H1 (cell line): ENCODE data around the gene AGT. TPM values are rescaled to one million over a fixed set of nuclear protein-coding genes. Genes with fewer than 3 reads are reported as not detected.

ENCODE experiments used
- CTCF ChIA-PET: fragments of 300-600 bp; sonication (Branson Sonifier 250); formaldehyde crosslinking; loops from one replicate; lab custom pipeline; 2021; ENCODE audit not compliant: partially characterized antibody; lab: Charles Lee
- POLR2A ChIA-PET: fragments of 300-600 bp; sonication (Branson Sonifier 250); formaldehyde crosslinking; loops from one replicate; lab custom pipeline; 2021; ENCODE audit warnings: inconsistent platforms; ENCODE audit not compliant: partially characterized antibody; lab: Charles Lee
- DNase-seq, 2 experiments: peaks; one replicate each; pipeline versions ENCODE4 v3.0.0 to v3.0.0-alpha.2; 2010 to 2022; ENCODE audit warnings: low spot score in 2 of 2, low read depth in 1 of 2, mixed read lengths in 1 of 2
- FAIRE-seq: peaks from 2 replicates; lab custom pipeline; 2011; peaks lifted over from hg19 to GRCh38; lab: Jason Lieb, UNC
- H2AFZ ChIP-seq: 2 replicates; pipeline ENCODE4 v1.8.1; 2012; ENCODE audit warnings: low read length, inconsistent platforms
- H2AK5ac ChIP-seq: 2 replicates; pipeline ENCODE4 v1.6.1; 2013; ENCODE audit warnings: low read depth, low read length
- H2BK120ac ChIP-seq: replicated peaks from 2 replicates; pipeline ENCODE3; 2013; ENCODE audit warnings: low read depth, low read length, inconsistent platforms
- H2BK12ac ChIP-seq: 2 replicates; pipeline ENCODE4 v1.6.1; 2013; ENCODE audit warnings: low read depth, low read length
- H2BK15ac ChIP-seq: 2 replicates; pipeline ENCODE4 v1.6.1; 2013; ENCODE audit warnings: low read length
- H2BK20ac ChIP-seq: 2 replicates; pipeline ENCODE4 v1.6.1; 2013; ENCODE audit warnings: low read length
- H2BK5ac ChIP-seq: 2 replicates; pipeline ENCODE4 v1.6.1; 2013; ENCODE audit warnings: low read depth, low read length
- H3K14ac ChIP-seq: 2 replicates; pipeline ENCODE4 v1.6.1; 2013; ENCODE audit warnings: inconsistent platforms; ENCODE audit not compliant: insufficient read length
- H3K18ac ChIP-seq: 2 replicates; pipeline ENCODE4 v1.6.1; 2013; ENCODE audit warnings: low read length; ENCODE audit errors: extremely low read depth
- H3K23ac ChIP-seq: 2 replicates; pipeline ENCODE4 v1.6.1; 2013; ENCODE audit warnings: inconsistent platforms; ENCODE audit not compliant: insufficient read length
- H3K23me2 ChIP-seq: 2 replicates; pipeline ENCODE4 v1.6.1; 2013; ENCODE audit warnings: low read depth, low read length
- H3K27ac ChIP-seq: 2 replicates; pipeline ENCODE4 v1.6.1; 2011; ENCODE audit warnings: low read depth, low read length, inconsistent platforms
- H3K27me3 ChIP-seq, 4 experiments: replicated peaks in 1 of 4; 1 replicate in 1 of 4; 2 replicates in 3 of 4; pipeline versions ENCODE4 v1.6.1 to v1.8.1; 2011 to 2013; ENCODE audit warnings: low read length in 3 of 4, mild to moderate bottlenecking in 3 of 4, inconsistent platforms in 2 of 4, mixed read lengths in 2 of 4, moderate library complexity in 1 of 4; ENCODE audit not compliant: control insufficient read depth in 3 of 4, insufficient read depth in 3 of 4; ENCODE audit errors: extremely low read depth in 1 of 4
- H3K36me3 ChIP-seq, 4 experiments: 2 replicates each; pipeline versions ENCODE4 v1.6.1 to v1.8.1; 2011 to 2013; ENCODE audit warnings: mild to moderate bottlenecking in 4 of 4, low read length in 3 of 4, moderate library complexity in 2 of 4, control low read depth in 1 of 4, inconsistent platforms in 1 of 4; ENCODE audit not compliant: insufficient read depth in 4 of 4, control insufficient read depth in 2 of 4
- H3K4ac ChIP-seq: replicated peaks from 2 replicates; pipeline ENCODE3; 2013; ENCODE audit warnings: low read length, low read depth, mixed read lengths, inconsistent platforms; ENCODE audit not compliant: insufficient read length
- H3K4me1 ChIP-seq, 4 experiments: replicated peaks in 1 of 4; 1 replicate in 1 of 4; 2 replicates in 3 of 4; pipeline versions ENCODE4 v1.6.1 to v1.8.1; 2011 to 2013; ENCODE audit warnings: low read length in 3 of 4, inconsistent platforms in 2 of 4, mixed read lengths in 1 of 4; ENCODE audit not compliant: insufficient read depth in 4 of 4, control insufficient read depth in 3 of 4
- H3K4me2 ChIP-seq, 2 experiments: 2 replicates each; pipeline versions ENCODE4 v1.6.1 to v1.8.1; 2011 to 2013; ENCODE audit warnings: low read depth in 2 of 2, low read length in 2 of 2, control low read depth in 1 of 2, inconsistent platforms in 1 of 2, mild to moderate bottlenecking in 1 of 2; ENCODE audit not compliant: insufficient read depth in 1 of 2
- H3K4me3 ChIP-seq, 4 experiments: fragments of 200-600, 300-600 bp in 1 of 4; sonication (generic), shearing (Covaris generic), sonication (Bioruptor Twin) in 1 of 4; 2 replicates each; pipeline versions ENCODE4 v1.5.1 to v1.8.1; 2011 to 2016; ENCODE audit warnings: low read length in 4 of 4, low read depth in 3 of 4, control low read depth in 2 of 4, inconsistent platforms in 2 of 4, mild to moderate bottlenecking in 2 of 4, mixed read lengths in 1 of 4, moderate library complexity in 1 of 4; ENCODE audit not compliant: insufficient read depth in 2 of 4; ENCODE audit errors: extremely low read depth in 1 of 4
- H3K56ac ChIP-seq: replicated peaks from 2 replicates; pipeline ENCODE3; 2013; ENCODE audit warnings: low read depth, mild to moderate bottlenecking, mixed read lengths, low read length, inconsistent platforms; ENCODE audit not compliant: insufficient read length
- H3K79me1 ChIP-seq: 2 replicates; pipeline ENCODE4 v1.6.1; 2013; ENCODE audit warnings: low read depth, low read length, control low read depth
- H3K79me2 ChIP-seq, 2 experiments: 2 replicates each; pipeline versions ENCODE4 v1.6.1 to v1.8.1; 2012 to 2013; ENCODE audit warnings: low read length in 2 of 2, mild to moderate bottlenecking in 2 of 2, inconsistent platforms in 1 of 2; ENCODE audit not compliant: insufficient read depth in 2 of 2, control insufficient read depth in 1 of 2
- H3K9ac ChIP-seq, 4 experiments: replicated peaks in 1 of 4; 1 replicate in 1 of 4; 2 replicates in 3 of 4; pipeline versions ENCODE4 v1.6.1 to v1.8.1; 2011 to 2013; ENCODE audit warnings: low read depth in 3 of 4, low read length in 3 of 4, control low read depth in 2 of 4, mild to moderate bottlenecking in 2 of 4, moderate library complexity in 2 of 4, inconsistent platforms in 1 of 4; ENCODE audit errors: extremely low read depth in 1 of 4
- H3K9me3 ChIP-seq, 2 experiments: 2 replicates each; pipeline versions ENCODE4 v1.6.1 to v1.8.1; 2012 to 2013; ENCODE audit warnings: mild to moderate bottlenecking in 2 of 2, moderate library complexity in 2 of 2, control low read depth in 1 of 2, inconsistent platforms in 1 of 2, low read depth in 1 of 2, low read length in 1 of 2, mixed read lengths in 1 of 2; ENCODE audit not compliant: insufficient read depth in 2 of 2
- H4K20me1 ChIP-seq, 2 experiments: replicated peaks in 1 of 2; 2 replicates each; pipeline versions ENCODE3 to v1.8.1; 2011 to 2013; ENCODE audit warnings: inconsistent platforms in 2 of 2, low read length in 2 of 2, mild to moderate bottlenecking in 1 of 2; ENCODE audit not compliant: insufficient read depth in 2 of 2, control insufficient read depth in 1 of 2
- H4K5ac ChIP-seq: 2 replicates; pipeline ENCODE4 v1.6.1; 2013; ENCODE audit warnings: low read length, low read depth, mixed read lengths, inconsistent platforms; ENCODE audit not compliant: insufficient read length
- H4K8ac ChIP-seq: 2 replicates; pipeline ENCODE4 v1.8.0; 2013; ENCODE audit warnings: mild to moderate bottlenecking, moderate library complexity, low read length, inconsistent platforms; ENCODE audit not compliant: insufficient read depth; ENCODE audit errors: extremely low read depth
- H4K91ac ChIP-seq: replicated peaks from 2 replicates; pipeline ENCODE3; 2013; ENCODE audit warnings: low read length, mixed read lengths, inconsistent platforms; ENCODE audit not compliant: insufficient read length
- KDM1A ChIP-seq: fragments of 200-600, 300-600 bp; sonication (generic); IDR thresholded peaks from 2 replicates; pipeline ENCODE4 v1.7.1; 2016; ENCODE audit warnings: mild to moderate bottlenecking, low read length, borderline replicate concordance
- PHF8 ChIP-seq: fragments of 200-600 bp; sonication (generic); conservative IDR thresholded peaks from 2 replicates; pipeline ENCODE4 v1.7.1; 2012; ENCODE audit warnings: low read depth, mild to moderate bottlenecking, inconsistent platforms, low read length, moderate library complexity
- TBP ChIP-seq: IDR thresholded peaks from 2 replicates; pipeline ENCODE4 v1.6.1; 2011; ENCODE audit warnings: low read depth, low read length, improper control_type of control experiment
- WGBS, 2 experiments: shearing (Covaris generic) in 1 of 2; methylation state at CpG; one replicate each; pipeline versions ENCODE4 v1.1.6 to v1.1.7; 2013 to 2015; ENCODE audit warnings: low lambda C conversion rate in 2 of 2, mixed read lengths in 2 of 2, inconsistent platforms in 1 of 2, low coverage in 1 of 2, missing lambda C conversion rate in 1 of 2; ENCODE audit not compliant: insufficient replicate concordance in 2 of 2, insufficient coverage in 1 of 2, insufficient read length in 1 of 2; ENCODE audit errors: extremely low coverage in 1 of 2, missing lambda C conversion rate in 1 of 2; 5-methylcytosine and 5-hydroxymethylcytosine counted together
- polyA plus RNA-seq, 7 experiments: library from polyadenylated mRNA; depleted of rRNA in 3 of 7; stranded (reverse) in 5 of 7; unstranded in 2 of 7; fragments of >200 nt in 5 of 7; fragments of 200-250 nt in 2 of 7; gene quantifications; 1 replicate in 5 of 7; 2 replicates in 1 of 7; 4 replicates in 1 of 7; pipeline versions ENCODE4 v1.2.1 to v1.2.3, GENCODE V29; 2011 to 2013; ENCODE audit warnings: missing spikeins in 2 of 7, mixed read lengths in 2 of 7
- total RNA-seq: library from RNA; stranded (reverse); fragmentation: NEBNext Ultra II Directional; extraction: Animal tissue kit (Norgen Biotek cat#: 25700); gene quantifications from 2 replicates; pipeline ENCODE4 v1.2.1, GENCODE V29; 2021

The AGT gene
- total and polyA plus RNA-seq, 2 of the 8 experiments (the other 6 are each of a cell fraction or from before 2014, with no cell fraction given): 0.20 TPM; not detected in 1

DNA sequence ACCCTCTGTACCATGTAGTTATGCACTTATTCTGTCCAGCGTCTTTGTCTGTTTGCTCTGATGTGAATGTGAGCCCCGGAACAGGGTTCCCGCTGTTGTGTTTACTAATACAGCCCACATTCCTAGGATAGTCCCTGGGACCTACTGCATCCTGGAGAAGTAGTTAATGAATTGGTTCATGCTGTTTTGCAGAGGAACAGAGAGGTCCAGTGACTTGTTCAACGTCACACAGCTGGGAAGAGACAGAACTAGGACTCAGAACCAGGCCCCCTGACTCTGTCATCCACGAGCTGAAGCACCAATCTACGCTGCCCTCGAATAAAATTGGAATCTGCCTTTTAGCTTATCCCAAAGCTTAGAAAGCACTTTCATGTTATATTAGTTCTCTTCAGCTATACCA lies 784 bp downstream of the AGT start:
- Histone ChIP-seq H3K4ac (no peak overlapping the region), H4K20me1 (no peaks in the 10 kb centered on the region), H4K91ac (no peak overlapping the region), H2BK20ac (no peak overlapping the region), H3K36me3 (no peaks in the 10 kb centered on the region), H3K4me1 (peaks cover 0 to 10% (median 4%) of the 10 kb centered on the region in 4 experiments; a peak in 4 of 7 replicates), H3K4me3 (no peak overlapping the region), H3K23me2 (no peaks in the 10 kb centered on the region), H3K79me2 (no peaks in the 10 kb centered on the region), H3K23ac (no peak overlapping the region), H3K56ac (no peak overlapping the region), H3K18ac (no peak overlapping the region), H4K8ac (no peak overlapping the region), H3K4me2 (no peak overlapping the region), H4K5ac (no peak overlapping the region), H3K27ac (no peak overlapping the region), H2AK5ac (no peak overlapping the region), H3K79me1 (no peaks in the 10 kb centered on the region), H2BK12ac (no peak overlapping the region), H2BK120ac (no peak overlapping the region), H3K9ac (no peak overlapping the region), H3K14ac (no peak overlapping the region), H2BK5ac (no peak overlapping the region), H2BK15ac (no peak overlapping the region), H3K9me3 (no peaks in the 10 kb centered on the region), H3K27me3 (no peaks in the 10 kb centered on the region; a peak in 1 of 7 replicates), H2AFZ (no peak overlapping the region)
- TF ChIP-seq KDM1A (peak; percentile 64; the same call in 1 of the 2 replicates), PHF8 (no peak), TBP (no peak)
- whole genome bisulfite sequencing, 2 experiments: 80% methylated on average over 7 of the region's 7 CpGs; no CpG with 5 or more reads in 1 of the 2 experiments
- ChIA-PET POLR2A (no interaction called here), CTCF (interaction anchor here (1.0 to 5.7 kb wide), 4 partner anchors 15 to 79 kb away, joined by 3 to 26 read pairs (median 9); no protein-coding TSS in a partner anchor)
- DNase-seq (no peak), FAIRE-seq (no peak)
